ENCODE measurements around the gene DNAJC4.

Gene DNAJC4

GRCh38 chr11:64222651-64223000 is 7.7 kb upstream of the DNAJC4 start:
- H3K9me3 ChIP-seq (ENCODE audit: control insufficient read depth, insufficient read depth, low read depth, low read length) = no peaks in the 10 kb centered on the region
- no peaks in the 10 kb centered on the region for H3K27me3 ChIP-seq (ENCODE audit: control insufficient read depth, insufficient read depth, low read length)
- H3K36me3 ChIP-seq (ENCODE audit: control insufficient read depth, insufficient read depth, low read length) = peaks cover 40% of the 10 kb centered on the region
- H3K4me3 ChIP-seq (ENCODE audit: low read depth, low read length) = no peak overlapping the region
- H3K27ac ChIP-seq (ENCODE audit: low read depth, low read length) = no peak overlapping the region
- peaks cover 13% of the 10 kb centered on the region for H3K4me1 ChIP-seq (ENCODE audit: control insufficient read depth, insufficient read depth, low read length)
- H3K9ac ChIP-seq (ENCODE audit: low read length) = no peak overlapping the region

GRCh38 chr11:64223001-64223651 is 7.2 kb upstream of the DNAJC4 start:
- H3K9me3 ChIP-seq (ENCODE audit: control insufficient read depth, insufficient read depth, low read depth, low read length) = no peaks in the 10 kb centered on the region
- H3K4me1 ChIP-seq (ENCODE audit: control insufficient read depth, insufficient read depth, low read length) = peaks cover 13% of the 10 kb centered on the region
- H3K27me3 ChIP-seq (ENCODE audit: control insufficient read depth, insufficient read depth, low read length) = no peaks in the 10 kb centered on the region
- no peak overlapping the region for H3K9ac ChIP-seq (ENCODE audit: low read length)
- peaks cover 40% of the 10 kb centered on the region for H3K36me3 ChIP-seq (ENCODE audit: control insufficient read depth, insufficient read depth, low read length)
- H3K4me3 ChIP-seq (ENCODE audit: low read depth, low read length) = no peak overlapping the region
- H3K27ac ChIP-seq (ENCODE audit: low read depth, low read length) = no peak overlapping the region

GRCh38 chr11:64224151-64224890 is 6.0 kb upstream of the DNAJC4 start:
- Histone ChIP-seq H3K27ac (ENCODE audit: low read depth, low read length) (no peak overlapping the region), H3K9me3 (ENCODE audit: control insufficient read depth, insufficient read depth, low read depth, low read length) (no peaks in the 10 kb centered on the region), H3K27me3 (ENCODE audit: control insufficient read depth, insufficient read depth, low read length) (no peaks in the 10 kb centered on the region), H3K4me1 (ENCODE audit: control insufficient read depth, insufficient read depth, low read length) (peaks cover 13% of the 10 kb centered on the region), H3K4me3 (ENCODE audit: low read depth, low read length) (0 out of 2 replicates have a peak overlapping the region, but pooled peaks have one; percentile 17), H3K9ac (ENCODE audit: low read length) (peak overlapping the region; percentile 11), H3K36me3 (ENCODE audit: control insufficient read depth, insufficient read depth, low read length) (peaks cover 37% of the 10 kb centered on the region)

- Histone ChIP-seq H3K9ac (ENCODE audit: low read length) (peak overlapping the region; percentile 83), H3K4me3 (ENCODE audit: low read depth, low read length) (peak overlapping the region; percentile 92), H3K27ac (ENCODE audit: low read depth, low read length) (no peak overlapping the region), H3K9me3 (ENCODE audit: control insufficient read depth, insufficient read depth, low read depth, low read length) (no peaks in the 10 kb centered on the region), H3K4me1 (ENCODE audit: control insufficient read depth, insufficient read depth, low read length) (peaks cover 19% of the 10 kb centered on the region), H3K27me3 (ENCODE audit: control insufficient read depth, insufficient read depth, low read length) (no peaks in the 10 kb centered on the region), H3K36me3 (ENCODE audit: control insufficient read depth, insufficient read depth, low read length) (peaks cover 30% of the 10 kb centered on the region)
These were observed 5.3 kb upstream of the DNAJC4 start for GRCh38 chr11:64224891-64225607.

GRCh38 chr11:64225608-64226506 is 4.5 kb upstream of the DNAJC4 start, which contains the start of the genes NUDT22 and TRPT1:
Gene NUDT22, plus strand, starts transcription at chr11:64226274. Its CDS starts 379 bp downstream, at chr11:64226653.
Gene TRPT1, minus strand, starts transcription at chr11:64226186. Its CDS starts 326 bp downstream, at chr11:64225860.
- peak within 1 kb of the TSS; percentile 59; the same call in 1 of the 2 replicates for H3K27ac ChIP-seq (ENCODE audit: low read depth, low read length)
- peaks cover 22% of the 10 kb centered on the region for H3K36me3 ChIP-seq (ENCODE audit: control insufficient read depth, insufficient read depth, low read length)
- H3K9me3 ChIP-seq (ENCODE audit: control insufficient read depth, insufficient read depth, low read depth, low read length) = no peaks in the 10 kb centered on the region
- peak within 1 kb of the TSS; percentile 92 for H3K4me3 ChIP-seq (ENCODE audit: low read depth, low read length)
- H3K4me1 ChIP-seq (ENCODE audit: control insufficient read depth, insufficient read depth, low read length) = peaks cover 19% of the 10 kb centered on the region
- no peaks in the 10 kb centered on the region for H3K27me3 ChIP-seq (ENCODE audit: control insufficient read depth, insufficient read depth, low read length)
- peak within 1 kb of the TSS; percentile 83 for H3K9ac ChIP-seq (ENCODE audit: low read length)

- H3K4me3 ChIP-seq (ENCODE audit: low read depth, low read length) = peak overlapping the region; percentile 92
These were observed 3.8 kb upstream of the DNAJC4 start for GRCh38 chr11:64226507-64227051.

GRCh38 chr11:64227405-64227956 is 2.9 kb upstream of the DNAJC4 start:
- peaks cover 19% of the 10 kb centered on the region for H3K4me1 ChIP-seq (ENCODE audit: control insufficient read depth, insufficient read depth, low read length)
- no peaks in the 10 kb centered on the region for H3K9me3 ChIP-seq (ENCODE audit: control insufficient read depth, insufficient read depth, low read depth, low read length)
- no peak overlapping the region for H3K27ac ChIP-seq (ENCODE audit: low read depth, low read length)
- H3K36me3 ChIP-seq (ENCODE audit: control insufficient read depth, insufficient read depth, low read length) = peaks cover 19% of the 10 kb centered on the region
- H3K27me3 ChIP-seq (ENCODE audit: control insufficient read depth, insufficient read depth, low read length) = 0 out of 2 replicates have a peak, but pooled peaks cover under 1% of the 10 kb centered on the region
- H3K9ac ChIP-seq (ENCODE audit: low read length) = no peak overlapping the region
- peak overlapping the region; percentile 92; the same call in 1 of the 2 replicates for H3K4me3 ChIP-seq (ENCODE audit: low read depth, low read length)

More at GRCh38 chr11:64226507-64227051, 3.8 kb upstream of the DNAJC4 start:
- peaks cover 19% of the 10 kb centered on the region for H3K4me1 ChIP-seq (ENCODE audit: control insufficient read depth, insufficient read depth, low read length)
- H3K27ac ChIP-seq (ENCODE audit: low read depth, low read length) = peak overlapping the region; percentile 23; the same call in 1 of the 2 replicates
- H3K27me3 ChIP-seq (ENCODE audit: control insufficient read depth, insufficient read depth, low read length) = no peaks in the 10 kb centered on the region
- H3K9ac ChIP-seq (ENCODE audit: low read length) = peak overlapping the region; percentile 57
- peaks cover 19% of the 10 kb centered on the region for H3K36me3 ChIP-seq (ENCODE audit: control insufficient read depth, insufficient read depth, low read length)
- H3K9me3 ChIP-seq (ENCODE audit: control insufficient read depth, insufficient read depth, low read depth, low read length) = no peaks in the 10 kb centered on the region

- Histone ChIP-seq H3K4me3 (ENCODE audit: low read depth, low read length) (peak overlapping the region; percentile 91), H3K27ac (ENCODE audit: low read depth, low read length) (no peak overlapping the region), H3K9me3 (ENCODE audit: control insufficient read depth, insufficient read depth, low read depth, low read length) (no peaks in the 10 kb centered on the region), H3K4me1 (ENCODE audit: control insufficient read depth, insufficient read depth, low read length) (peaks cover 24% of the 10 kb centered on the region), H3K27me3 (ENCODE audit: control insufficient read depth, insufficient read depth, low read length) (peaks cover 3% of the 10 kb centered on the region; the same call in 1 of the 2 replicates), H3K9ac (ENCODE audit: low read length) (peak overlapping the region; percentile 45), H3K36me3 (ENCODE audit: control insufficient read depth, insufficient read depth, low read length) (peaks cover 4% of the 10 kb centered on the region)
These were observed 1.1 kb upstream of the DNAJC4 start for GRCh38 chr11:64229090-64229743.

- peaks cover 3% of the 10 kb centered on the region; the same call in 1 of the 2 replicates for H3K27me3 ChIP-seq (ENCODE audit: control insufficient read depth, insufficient read depth, low read length)
- peaks cover 24% of the 10 kb centered on the region for H3K4me1 ChIP-seq (ENCODE audit: control insufficient read depth, insufficient read depth, low read length)
- H3K4me3 ChIP-seq (ENCODE audit: low read depth, low read length) = peak overlapping the region; percentile 91
- H3K36me3 ChIP-seq (ENCODE audit: control insufficient read depth, insufficient read depth, low read length) = no peaks in the 10 kb centered on the region
- peak overlapping the region; percentile 45 for H3K9ac ChIP-seq (ENCODE audit: low read length)
- H3K9me3 ChIP-seq (ENCODE audit: control insufficient read depth, insufficient read depth, low read depth, low read length) = no peaks in the 10 kb centered on the region
- no peak overlapping the region for H3K27ac ChIP-seq (ENCODE audit: low read depth, low read length)
These were observed 591 bp upstream of the DNAJC4 start for GRCh38 chr11:64229744-64230170.

Data from HUES6 (cell line).